Colonic mucosa (tissue), 4 donors: ENCODE data around the gene RABGAP1. TPM values are rescaled to one million over a fixed set of nuclear protein-coding genes. Genes with fewer than 3 reads are reported as not detected.

ENCODE experiments used
- DNase-seq: peaks from one replicate; pipeline ENCODE4 v3.0.0-alpha.2; 2020
- H3K27ac ChIP-seq: fragments of 200-600 bp; one replicate; pipeline ENCODE4 v1.8.0; 2021
- H3K27me3 ChIP-seq: fragments of 200-600 bp; one replicate; pipeline ENCODE4 v1.8.0; 2021
- H3K36me3 ChIP-seq: fragments of 200-600 bp; one replicate; pipeline ENCODE4 v1.8.0; 2021
- H3K4me1 ChIP-seq: fragments of 200-600 bp; one replicate; pipeline ENCODE4 v1.8.0; 2021; ENCODE audit warnings: mild to moderate bottlenecking
- H3K4me3 ChIP-seq: fragments of 200-600 bp; one replicate; pipeline ENCODE4 v1.8.0; 2021
- H3K9ac ChIP-seq, 2 donors: one replicate each; pipeline ENCODE4 v1.7.0; 2013; ENCODE audit warnings: control low read depth in 2 of 2, low read depth in 2 of 2, low read length in 2 of 2
- H3K9me3 ChIP-seq: fragments of 200-600 bp; one replicate; pipeline ENCODE4 v1.8.0; 2021
- CTCF ChIP-seq: fragments of 200-600 bp; IDR thresholded peaks from one replicate; pipeline ENCODE4 v1.8.0; 2022; ENCODE audit warnings: antibody characterized with exemption, mild to moderate bottlenecking
- intact Hi-C: fragments of 100-400 bp; cut with DNase I; formaldehyde crosslinking; loops from one replicate; pipeline ENCODE4 v1.14.1; 2022
- total RNA-seq, 2 donors: library from RNA; stranded (reverse); fragmentation: NEBNext Ultra II Directional in 1 of 2; extraction: Animal tissue kit (Norgen Biotek cat#: 25700) in 1 of 2; gene quantifications; one replicate each; pipeline ENCODE4 v1.2.1, GENCODE V29; 2021
- donor health status: healthy.
- donor health status: DM: no; HTN: no; CAD: no.
- donor health status: DM: no; HTN: no; CAD: no.

Gene RABGAP1
- total RNA-seq, 2 donors from 2014 or later: 40.9 to 49.4 TPM

DNA sequence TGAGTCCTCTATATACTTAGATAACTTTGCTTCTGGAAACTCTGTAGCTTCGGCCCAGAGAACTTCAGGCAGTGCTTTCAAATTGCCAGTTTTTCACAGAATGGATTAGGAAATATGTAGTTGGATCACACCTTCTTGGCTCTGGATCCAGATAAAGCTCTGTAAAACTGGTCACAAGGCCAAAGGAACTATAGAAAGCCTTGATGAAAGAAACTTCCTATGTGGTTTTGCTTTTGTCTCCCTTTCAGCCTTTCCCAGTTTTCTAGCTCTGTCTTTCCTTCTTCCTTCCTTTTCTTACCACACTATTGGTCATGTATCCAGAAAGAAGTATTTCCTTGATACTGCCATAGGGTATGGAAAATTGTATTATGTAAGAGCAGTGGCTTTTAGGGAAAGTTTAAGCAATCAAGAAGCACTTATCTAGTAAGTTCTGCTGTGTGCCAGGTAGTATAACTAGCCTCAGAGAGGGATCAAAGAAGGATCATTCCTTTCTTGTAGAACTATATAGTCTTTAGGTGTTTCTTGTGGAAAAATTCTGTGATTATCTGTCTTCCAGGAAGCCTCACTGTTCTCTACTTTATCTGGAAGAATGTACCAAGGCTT lies 98.9 kb downstream of the RABGAP1 start:
- Histone ChIP-seq H3K9me3 (no peaks in the 10 kb centered on the region), H3K36me3 (no peaks in the 10 kb centered on the region), H3K27ac (no peak overlapping the region), H3K9ac (no peak overlapping the region), H3K4me1 (no peaks in the 10 kb centered on the region), H3K4me3 (no peak overlapping the region), H3K27me3 (no peaks in the 10 kb centered on the region)
- DNase-seq: no peak
- intact Hi-C loops: no loop called here
- TF ChIP-seq CTCF: no peak

- Histone ChIP-seq H3K27me3 (no peaks in the 10 kb centered on the region), H3K4me3 (no peak overlapping the region), H3K9me3 (no peaks in the 10 kb centered on the region), H3K4me1 (no peaks in the 10 kb centered on the region), H3K36me3 (no peaks in the 10 kb centered on the region), H3K27ac (no peak overlapping the region), H3K9ac (no peak overlapping the region)
- DNase-seq: no peak
- intact Hi-C loops: no loop called here
- TF ChIP-seq CTCF: no peak
Measured at GRCh38 chr9:123040801-123041200, 100.0 kb downstream of the RABGAP1 start.

DNA sequence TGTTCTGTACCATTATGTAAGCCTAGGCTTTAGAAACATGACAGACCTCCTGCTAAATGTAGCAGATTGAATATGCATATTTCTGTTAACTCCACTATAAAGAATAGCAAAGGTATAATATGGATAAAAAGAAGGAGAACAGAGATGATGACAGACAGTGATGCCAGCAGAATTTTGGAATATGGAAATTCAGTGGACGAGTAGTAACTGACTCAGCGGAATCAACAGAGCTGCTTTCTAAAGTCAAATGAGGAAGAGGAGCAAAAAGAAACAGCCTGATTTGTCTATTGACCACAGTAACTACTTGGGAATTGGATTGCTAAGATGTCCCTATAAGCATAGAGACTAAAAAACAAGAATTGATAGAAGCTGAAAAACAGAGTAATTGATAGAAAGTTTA lies 100.7 kb downstream of the RABGAP1 start:
- H3K27me3 ChIP-seq: no peaks in the 10 kb centered on the region
- DNase-seq: no peak
- H3K9me3 ChIP-seq: no peaks in the 10 kb centered on the region
- H3K4me1 ChIP-seq: no peaks in the 10 kb centered on the region
- intact Hi-C loops: no loop called here
- no peak overlapping the region for H3K9ac ChIP-seq
- no peaks in the 10 kb centered on the region for H3K36me3 ChIP-seq
- no peak for TF ChIP-seq CTCF
- H3K27ac ChIP-seq: no peak overlapping the region
- H3K4me3 ChIP-seq: no peak overlapping the region

DNA sequence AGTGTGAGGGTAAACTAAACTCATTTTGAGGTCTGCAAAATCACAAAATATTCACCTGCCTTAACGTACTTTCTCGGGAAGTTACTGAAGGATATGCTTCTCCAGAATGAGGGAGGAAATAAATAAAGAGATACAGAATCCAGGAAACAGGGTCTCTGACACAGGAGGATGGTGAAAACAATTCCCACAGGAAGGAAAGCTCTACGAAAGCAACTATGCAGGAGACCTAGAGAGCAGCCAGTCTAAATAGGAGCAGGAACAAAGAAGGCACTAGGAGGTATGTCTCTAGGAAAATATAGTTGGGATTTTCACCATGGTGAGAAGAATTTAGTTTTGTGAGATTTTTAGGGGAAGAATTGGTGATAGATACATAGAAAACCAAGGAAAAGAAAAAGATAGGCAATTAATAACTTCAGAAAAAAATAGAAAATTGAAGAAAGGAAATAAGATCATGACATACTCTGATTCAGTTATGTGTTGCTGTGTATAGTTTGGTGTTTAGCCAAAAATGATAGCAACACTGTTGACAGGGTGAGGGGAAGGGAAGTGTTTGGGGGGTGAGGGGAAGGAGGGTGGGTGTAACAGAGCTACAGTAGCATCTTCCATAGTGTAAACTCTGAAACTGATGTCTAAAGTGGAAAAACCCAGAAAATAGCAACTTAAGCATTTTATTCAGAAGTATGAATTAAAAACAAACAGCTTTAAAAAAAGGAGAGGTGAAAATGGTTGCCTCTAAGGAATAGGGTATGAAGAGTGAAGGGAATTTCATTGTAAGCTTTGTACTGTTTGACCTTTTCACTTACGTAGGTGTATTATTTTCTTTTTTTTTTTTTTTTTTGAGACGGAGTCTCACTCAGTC lies 102.5 kb downstream of the RABGAP1 start:
- Histone ChIP-seq H3K36me3 (no peaks in the 10 kb centered on the region), H3K4me1 (no peaks in the 10 kb centered on the region), H3K27ac (no peak overlapping the region), H3K9ac (no peak overlapping the region), H3K4me3 (no peak overlapping the region), H3K27me3 (no peaks in the 10 kb centered on the region), H3K9me3 (no peaks in the 10 kb centered on the region)
- no peak for DNase-seq
- no peak for TF ChIP-seq CTCF
- intact Hi-C loops: no loop called here

GRCh38 chr9:123044586-123044985 lies 103.8 kb downstream of the RABGAP1 start:
- Histone ChIP-seq H3K9ac (no peak overlapping the region), H3K27ac (no peak overlapping the region), H3K4me1 (no peaks in the 10 kb centered on the region), H3K4me3 (no peak overlapping the region), H3K9me3 (no peaks in the 10 kb centered on the region), H3K36me3 (no peaks in the 10 kb centered on the region), H3K27me3 (no peaks in the 10 kb centered on the region)
- intact Hi-C loops: no loop called here
- no peak for TF ChIP-seq CTCF
- DNase-seq: no peak
